ENCODE measurements around the gene GNAI2.

- no peak for TF ChIP-seq ZNF565 (CRISPR knock-in tag; conservative IDR thresholded peaks at IDR 0.05; ENCODE audit: low read depth)
- TF ChIP-seq TSHZ2 (CRISPR knock-in tag; IDR thresholded peaks at IDR 0.05), result no peak
- no peak for TF ChIP-seq PATZ1 (CRISPR knock-in tag; IDR thresholded peaks at IDR 0.05; ENCODE audit: borderline replicate concordance)
- no peak for TF ChIP-seq SNAI2 (CRISPR knock-in tag; IDR thresholded peaks at IDR 0.05)
- no peak for TF ChIP-seq ZFP30 (CRISPR knock-in tag; IDR thresholded peaks at IDR 0.05)
- no peak for TF ChIP-seq ZFP3 (CRISPR knock-in tag; IDR thresholded peaks at IDR 0.05)
- no peak for TF ChIP-seq OSR1 (CRISPR knock-in tag; IDR thresholded peaks at IDR 0.05)
- TF ChIP-seq CREB5 (CRISPR knock-in tag; IDR thresholded peaks at IDR 0.05; ENCODE audit: low read depth), result no peak
- no peak for TF ChIP-seq ARNTL (CRISPR knock-in tag; IDR thresholded peaks at IDR 0.05; ENCODE audit: borderline replicate concordance, low read depth)
- no peak for TF ChIP-seq RARB (CRISPR knock-in tag; IDR thresholded peaks at IDR 0.05)
- TF ChIP-seq POU6F1 (CRISPR knock-in tag; IDR thresholded peaks at IDR 0.05; ENCODE audit: borderline replicate concordance, low read depth), result no peak
- TF ChIP-seq ISL1 (CRISPR knock-in tag; IDR thresholded peaks at IDR 0.05), result no peak
- TF ChIP-seq BACH2 (CRISPR knock-in tag; IDR thresholded peaks at IDR 0.05; ENCODE audit: borderline replicate concordance), result no peak
- no peak for TF ChIP-seq ZNF70 (CRISPR knock-in tag; IDR thresholded peaks at IDR 0.05)
Observed at GRCh38 chr3:50205413-50206276, 30.4 kb upstream of the GNAI2 start.

Measured in SK-N-SH treated with all-trans-retinoic acid at 6 μM for 48 hours (cell line).